Smooth muscle cell (in vitro differentiated cells): ENCODE measurements around the gene MYO18B. TPM values are rescaled to one million over a fixed set of nuclear protein-coding genes. Genes with fewer than 3 reads are reported as not detected.

Experiments
- DNase-seq: peaks from one replicate; lab custom pipeline; 2025; ENCODE audit not compliant: unreplicated experiment; lab: John Stamatoyannopoulos, UW
- H2AFZ ChIP-seq: fragments of 200-600 bp; sonication (generic); 2 replicates; pipeline ENCODE4 v1.6.0; 2016; ENCODE audit warnings: antibody characterized with exemption, low read depth, mild to moderate bottlenecking
- H3F3A ChIP-seq: fragments of 200-600 bp; sonication (generic); 2 replicates; pipeline ENCODE4 v1.6.0; 2017; ENCODE audit warnings: antibody characterized with exemption, low read depth
- H3K27ac ChIP-seq: fragments of 200-600 bp; sonication (generic); 2 replicates; pipeline ENCODE4 v1.5.1; 2016; ENCODE audit warnings: low read depth, mild to moderate bottlenecking
- H3K27me3 ChIP-seq: fragments of 200-600 bp; sonication (generic); 2 replicates; pipeline ENCODE4 v1.6.1; 2016; ENCODE audit warnings: low read depth, mild to moderate bottlenecking
- H3K36me3 ChIP-seq: fragments of 200-600 bp; sonication (generic); 2 replicates; pipeline ENCODE4 v1.5.1; 2016; ENCODE audit warnings: low read depth
- H3K4me1 ChIP-seq: fragments of 200-600 bp; sonication (generic); 2 replicates; pipeline ENCODE4 v1.5.1; 2016; ENCODE audit warnings: low read depth
- H3K4me2 ChIP-seq: fragments of 200-600 bp; sonication (generic); 2 replicates; pipeline ENCODE4 v1.6.0; 2016; ENCODE audit warnings: mild to moderate bottlenecking
- H3K4me3 ChIP-seq: fragments of 200-600 bp; sonication (generic); 2 replicates; pipeline ENCODE4 v1.5.1; 2016; ENCODE audit warnings: mild to moderate bottlenecking
- H3K79me2 ChIP-seq: fragments of 200-600 bp; sonication (generic); 2 replicates; pipeline ENCODE4 v1.6.0; 2016; ENCODE audit warnings: low read depth, mild to moderate bottlenecking
- H3K9ac ChIP-seq: fragments of 200-600 bp; sonication (generic); 2 replicates; pipeline ENCODE4 v1.6.0; 2016; ENCODE audit warnings: low read depth
- H3K9me3 ChIP-seq: fragments of 200-600 bp; sonication (generic); replicated peaks from 2 replicates; pipeline ENCODE4 v1.5.1; 2016; ENCODE audit warnings: low read depth
- H4K20me1 ChIP-seq: fragments of 200-600 bp; sonication (generic); 2 replicates; pipeline ENCODE4 v1.6.0; 2016; ENCODE audit warnings: low read depth
- WGBS: methylation state at CpG from one replicate; pipeline ENCODE4 v1.1.7; 2016; ENCODE audit warnings: low lambda C conversion rate; 5-methylcytosine and 5-hydroxymethylcytosine counted together
- polyA plus RNA-seq: library from polyadenylated mRNA; unstranded; fragments of >200 nt; fragmentation: Nextera tagmentation; extraction: Ambion mirVana; gene quantifications from 2 replicates; pipeline ENCODE4 v1.2.1, GENCODE V29; 2016
- total RNA-seq: library from RNA; depleted of rRNA; stranded (reverse); fragments of >200 nt; gene quantifications from 2 replicates; pipeline ENCODE4 v1.2.3, GENCODE V29; 2014
- TF ChIP-seq, protein P1 (sequence below): fragments of 200-600 bp; sonication (generic); IDR thresholded peaks from 2 replicates; pipeline ENCODE4 v1.5.1; 2017; ENCODE audit warnings: borderline replicate concordance, mild to moderate bottlenecking, antibody characterized with exemption; ENCODE audit not compliant: insufficient read depth, poor library complexity, severe bottlenecking

The MYO18B gene
- total and polyA plus RNA-seq, 2 experiments from 2014 or later, result 0.13 to 1.2 TPM

DNA sequence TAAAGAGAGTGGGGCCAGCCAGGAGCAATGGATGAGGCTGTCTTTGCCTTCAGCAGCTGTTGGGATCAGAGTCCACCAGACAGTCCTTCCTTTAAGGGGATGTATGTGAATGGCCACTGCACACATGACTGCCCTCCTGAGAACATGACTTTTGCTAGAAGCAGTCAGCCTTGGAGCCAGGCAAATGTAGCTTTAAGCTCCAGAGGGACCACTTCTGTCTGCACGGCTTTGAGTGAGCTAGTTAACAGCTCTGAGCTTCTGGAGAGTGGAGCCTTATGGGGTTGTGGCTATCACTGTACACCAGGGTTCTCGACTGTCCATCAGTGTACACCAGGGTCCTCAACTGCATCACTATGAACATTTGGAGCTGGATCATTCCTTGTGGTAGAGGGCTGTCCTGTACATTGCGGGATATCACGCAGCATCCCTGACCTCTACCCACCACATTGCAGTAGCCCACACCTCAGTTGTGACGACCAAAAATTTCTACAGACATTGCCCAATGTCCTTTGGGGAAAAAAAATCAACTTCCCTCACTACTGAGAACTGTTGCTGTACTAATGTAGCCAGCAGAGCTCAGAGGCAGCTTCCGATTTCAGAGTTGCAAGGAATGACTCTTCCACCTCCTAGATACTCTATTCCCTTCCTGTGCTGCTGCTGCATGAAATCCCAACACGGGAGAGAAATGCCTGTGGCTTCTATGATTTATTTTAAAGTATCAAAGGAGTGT, 169.4 kb downstream of the MYO18B start:
- WGBS, result 87% methylated on average over 7 of the region's 7 CpGs
- Histone ChIP-seq H3K79me2 (no peaks in the 10 kb centered on the region), H2AFZ (no peak overlapping the region), H3K4me1 (no peaks in the 10 kb centered on the region), H3K4me2 (no peak overlapping the region), H4K20me1 (no peaks in the 10 kb centered on the region), H3K27ac (no peak overlapping the region), H3K9me3 (no peaks in the 10 kb centered on the region), H3K27me3 (peaks cover 31% of the 10 kb centered on the region), H3K36me3 (no peaks in the 10 kb centered on the region), H3K9ac (no peak overlapping the region), H3K4me3 (no peak overlapping the region), H3F3A (no peaks in the 10 kb centered on the region)
- no peak for DNase-seq
- TF ChIP-seq, protein P1, sequence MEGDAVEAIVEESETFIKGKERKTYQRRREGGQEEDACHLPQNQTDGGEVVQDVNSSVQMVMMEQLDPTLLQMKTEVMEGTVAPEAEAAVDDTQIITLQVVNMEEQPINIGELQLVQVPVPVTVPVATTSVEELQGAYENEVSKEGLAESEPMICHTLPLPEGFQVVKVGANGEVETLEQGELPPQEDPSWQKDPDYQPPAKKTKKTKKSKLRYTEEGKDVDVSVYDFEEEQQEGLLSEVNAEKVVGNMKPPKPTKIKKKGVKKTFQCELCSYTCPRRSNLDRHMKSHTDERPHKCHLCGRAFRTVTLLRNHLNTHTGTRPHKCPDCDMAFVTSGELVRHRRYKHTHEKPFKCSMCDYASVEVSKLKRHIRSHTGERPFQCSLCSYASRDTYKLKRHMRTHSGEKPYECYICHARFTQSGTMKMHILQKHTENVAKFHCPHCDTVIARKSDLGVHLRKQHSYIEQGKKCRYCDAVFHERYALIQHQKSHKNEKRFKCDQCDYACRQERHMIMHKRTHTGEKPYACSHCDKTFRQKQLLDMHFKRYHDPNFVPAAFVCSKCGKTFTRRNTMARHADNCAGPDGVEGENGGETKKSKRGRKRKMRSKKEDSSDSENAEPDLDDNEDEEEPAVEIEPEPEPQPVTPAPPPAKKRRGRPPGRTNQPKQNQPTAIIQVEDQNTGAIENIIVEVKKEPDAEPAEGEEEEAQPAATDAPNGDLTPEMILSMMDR, result no peak

DNA sequence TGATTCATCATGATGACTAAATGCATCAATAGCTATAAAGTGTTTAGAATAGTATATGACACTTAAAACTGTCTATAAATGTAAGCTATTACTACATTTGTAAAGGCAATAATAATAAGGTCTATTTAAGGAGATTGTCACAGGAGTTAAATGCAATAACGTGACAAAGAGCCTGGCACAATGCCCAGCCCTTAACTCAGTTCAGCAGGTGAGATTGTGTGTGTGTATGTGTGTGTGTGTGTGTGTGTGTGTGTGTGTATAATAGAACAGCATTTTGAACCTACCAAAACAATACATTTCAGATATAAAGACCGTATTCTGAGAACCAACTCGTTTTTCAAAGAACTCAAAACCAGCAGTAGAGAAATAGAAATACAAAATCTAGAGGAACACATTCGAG, 177.5 kb downstream of the MYO18B start:
- Histone ChIP-seq H3K27me3 (peaks cover 22% of the 10 kb centered on the region), H4K20me1 (no peaks in the 10 kb centered on the region), H3K4me1 (no peaks in the 10 kb centered on the region), H3K36me3 (no peaks in the 10 kb centered on the region), H3F3A (no peaks in the 10 kb centered on the region), H3K79me2 (no peaks in the 10 kb centered on the region), H3K27ac (no peak overlapping the region), H3K9ac (no peak overlapping the region), H3K9me3 (no peaks in the 10 kb centered on the region), H2AFZ (no peak overlapping the region), H3K4me2 (no peak overlapping the region), H3K4me3 (no peak overlapping the region)
- TF ChIP-seq, protein P1, result no peak
- WGBS, result 90% methylated on average over 4 of the region's 4 CpGs
- DNase-seq, result no peak

DNA sequence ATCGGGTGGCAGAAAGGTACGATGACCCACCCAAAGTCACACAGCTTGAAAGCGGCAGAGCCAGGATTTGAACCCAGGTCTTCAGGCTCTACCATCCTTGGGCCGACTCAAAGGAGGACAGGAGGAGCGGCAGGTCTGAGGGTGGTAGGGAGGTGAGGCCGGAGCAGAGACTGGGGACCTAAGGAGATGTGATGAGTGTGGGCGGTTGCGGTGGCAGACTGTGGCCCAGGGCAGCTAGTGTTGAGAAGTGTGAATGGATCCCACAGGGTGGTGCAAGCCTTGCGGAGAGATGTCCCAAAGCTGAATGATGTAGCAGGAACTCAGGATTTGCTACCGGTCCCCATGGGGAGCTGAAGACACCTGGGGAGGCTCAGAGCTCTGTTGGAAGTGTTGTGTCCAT, 180.2 kb downstream of the MYO18B start:
- no peaks in the 10 kb centered on the region for H4K20me1 ChIP-seq
- no peak overlapping the region for H3K4me2 ChIP-seq
- no peaks in the 10 kb centered on the region for H3K9me3 ChIP-seq
- no peaks in the 10 kb centered on the region for H3K4me1 ChIP-seq
- H2AFZ ChIP-seq, result no peak overlapping the region
- H3K27ac ChIP-seq, result no peak overlapping the region
- H3K36me3 ChIP-seq, result no peaks in the 10 kb centered on the region
- H3K27me3 ChIP-seq, result peaks cover 24% of the 10 kb centered on the region
- H3K79me2 ChIP-seq, result no peaks in the 10 kb centered on the region
- no peaks in the 10 kb centered on the region for H3F3A ChIP-seq
- 95% methylated on average over 10 of the region's 10 CpGs for WGBS
- no peak overlapping the region for H3K9ac ChIP-seq
- TF ChIP-seq, protein P1, result no peak
- no peak overlapping the region for H3K4me3 ChIP-seq
- no peak for DNase-seq

DNA sequence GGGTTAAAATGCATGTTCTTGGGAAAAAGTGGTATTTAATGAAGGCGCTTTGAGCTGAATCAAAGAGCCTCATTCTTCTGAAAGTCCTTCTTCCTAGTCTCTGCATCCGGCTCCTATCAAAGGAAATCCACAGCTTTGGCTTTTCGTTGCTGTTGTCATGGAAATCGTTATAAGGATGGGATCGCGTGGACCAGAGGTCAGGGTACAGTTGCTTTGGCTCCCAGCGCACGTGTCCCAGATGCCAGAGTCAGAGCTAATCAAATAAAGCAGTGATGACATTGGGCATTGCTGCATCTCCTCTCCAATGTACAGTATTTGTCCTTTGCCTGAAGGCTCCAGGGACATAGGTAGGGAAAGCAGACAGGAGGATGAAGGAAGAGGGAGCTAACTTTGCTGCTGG, 181.9 kb downstream of the MYO18B start:
- no peak overlapping the region for H3K4me3 ChIP-seq
- H3K27ac ChIP-seq, result no peak overlapping the region
- no peaks in the 10 kb centered on the region for H4K20me1 ChIP-seq
- DNase-seq, result no peak
- H3F3A ChIP-seq, result no peaks in the 10 kb centered on the region
- H3K9ac ChIP-seq, result no peak overlapping the region
- H3K36me3 ChIP-seq, result no peaks in the 10 kb centered on the region
- WGBS, result 71% methylated on average over 8 of the region's 8 CpGs
- H3K27me3 ChIP-seq, result peaks cover 24% of the 10 kb centered on the region
- no peaks in the 10 kb centered on the region for H3K9me3 ChIP-seq
- no peaks in the 10 kb centered on the region for H3K4me1 ChIP-seq
- H3K4me2 ChIP-seq, result no peak overlapping the region
- TF ChIP-seq, protein P1, result no peak
- H3K79me2 ChIP-seq, result no peaks in the 10 kb centered on the region
- H2AFZ ChIP-seq, result no peak overlapping the region
